HEK293 (cell line): Measurements from ENCODE around the gene HBA2.
A peak's percentile ranks its signal among the peaks of the same experiment; 100 is the strongest.
"Not testable (repeated sequence)": the region's sequence is repeated elsewhere in the genome, so short reads cannot be mapped to it uniquely, and the experiment has no call there.

ENCODE experiments used
- CTCF ChIA-PET: fragments of 350-600 bp; formaldehyde crosslinking; extraction: SDS; loops from one replicate; lab custom pipeline; 2021; ENCODE audit warnings: antibody characterized with exemption; lab: Yijun Ruan, JAX
- POLR2A ChIA-PET: fragments of 300-600 bp; formaldehyde crosslinking; extraction: SDS; loops from one replicate; lab custom pipeline; 2020; ENCODE audit warnings: antibody characterized with exemption, inconsistent platforms; lab: Yijun Ruan, JAX
- H3K27ac ChIP-seq: fragments of 200-500 bp; sonication (Bioruptor generic); 2 replicates; pipeline ENCODE4 v1.5.1; 2014; ENCODE audit warnings: low read depth, low read length, control low read depth, inconsistent platforms; ENCODE audit errors: extremely low read depth
- H3K36me3 ChIP-seq, 2 experiments: fragments of 200-500 bp in 1 of 2; sonication (Bioruptor generic) in 1 of 2; 1 replicate in 1 of 2; 2 replicates in 1 of 2; pipeline ENCODE4 v1.5.1; 2014 to 2017; ENCODE audit warnings: inconsistent platforms in 2 of 2, low read length in 2 of 2; ENCODE audit not compliant: control insufficient read depth in 2 of 2, insufficient read depth in 1 of 2
- H3K4me1 ChIP-seq: fragments of 200-500 bp; sonication (Bioruptor generic); 2 replicates; pipeline ENCODE4 v1.5.1; 2014; ENCODE audit warnings: mild to moderate bottlenecking, low read length, inconsistent platforms; ENCODE audit not compliant: control insufficient read depth, insufficient read depth
- H3K4me3 ChIP-seq: 2 replicates; pipeline ENCODE4 v1.5.1; 2011; ENCODE audit warnings: low read depth, mild to moderate bottlenecking, control low read depth, low read length, moderate library complexity
- H3K9me3 ChIP-seq: fragments of 200-500 bp; sonication (Bioruptor generic); 2 replicates; pipeline ENCODE4 v1.5.1; 2014; ENCODE audit warnings: low read depth, low read length, inconsistent platforms; ENCODE audit not compliant: control insufficient read depth, insufficient read depth
- GLIS2 ChIP-seq: fragments of 450-650 bp; formaldehyde crosslinking; IDR thresholded peaks from 2 replicates; pipeline ENCODE4 v1.5.1; 2016; ENCODE audit warnings: missing biosample characterization, missing genetic modification characterization
- KLF7 ChIP-seq: fragments of 450-650 bp; formaldehyde crosslinking; IDR thresholded peaks from 2 replicates; pipeline ENCODE4 v1.5.1; 2016; ENCODE audit warnings: missing biosample characterization, missing genetic modification characterization, borderline replicate concordance
- ZBTB17 ChIP-seq: fragments of 450-650 bp; formaldehyde crosslinking; IDR thresholded peaks from 2 replicates; pipeline ENCODE4 v1.5.1; 2016; ENCODE audit warnings: missing biosample characterization, missing genetic modification characterization
- ZNF140 ChIP-seq: fragments of 450-650 bp; formaldehyde crosslinking; IDR thresholded peaks from 2 replicates; pipeline ENCODE4 v1.5.1; 2016; ENCODE audit warnings: missing biosample characterization, missing genetic modification characterization
- ZNF623 ChIP-seq: fragments of 450-650 bp; formaldehyde crosslinking; IDR thresholded peaks from 2 replicates; pipeline ENCODE4 v1.5.1; 2016; ENCODE audit warnings: missing biosample characterization, missing genetic modification characterization
- TF ChIP-seq, protein P1 (sequence below): fragments of 450-650 bp; formaldehyde crosslinking; IDR thresholded peaks from 2 replicates; pipeline ENCODE4 v1.5.1; 2016; ENCODE audit warnings: missing biosample characterization, missing genetic modification characterization

The HBA2 gene

DNA sequence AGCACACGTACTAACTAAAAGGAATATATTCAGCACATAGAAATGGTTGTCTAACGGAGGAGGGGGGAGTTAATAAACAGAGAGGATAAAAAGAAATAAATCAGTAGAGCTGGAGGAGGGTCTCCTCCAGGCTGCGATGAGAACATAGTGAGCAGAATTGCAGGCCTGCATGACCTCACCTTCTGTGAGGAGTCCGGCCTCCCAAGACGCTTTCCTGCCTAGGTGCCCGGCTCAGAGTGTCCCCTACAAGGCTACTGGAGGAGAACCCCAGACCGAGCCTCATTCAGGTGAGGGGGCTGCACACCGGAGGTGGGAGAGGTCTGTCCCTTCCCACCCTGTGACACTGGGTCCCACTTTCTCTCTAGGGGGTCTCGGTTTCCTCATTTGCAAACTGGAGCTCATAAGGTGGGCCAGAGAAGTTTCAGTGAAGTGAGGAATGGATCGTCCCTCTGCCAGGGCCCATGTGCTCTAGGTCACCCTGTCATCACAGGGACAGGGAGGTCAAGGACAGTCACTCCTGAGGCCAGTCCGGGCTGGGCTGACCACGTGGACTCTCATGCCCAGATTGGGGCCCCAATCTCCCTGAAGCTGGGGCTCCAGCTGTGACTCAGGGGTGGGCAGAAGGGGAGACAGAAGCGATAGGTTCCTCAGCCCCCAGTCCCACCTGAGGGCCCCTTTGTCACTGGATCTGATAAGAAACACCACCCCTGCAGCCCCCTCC, 10.2 kb upstream of the HBA2 start:
- H3K4me3 ChIP-seq = no peak overlapping the region
- ChIA-PET CTCF (no interaction called here), POLR2A (interaction anchor here (0.5 to 1.4 kb wide), 2 partner anchors 8 to 38 kb away, joined by 3 to 6 read pairs; no protein-coding TSS in a partner anchor)
- TF ChIP-seq ZNF140 (tag by site-specific recombination) = peak; percentile 62; the same call in 1 of the 2 replicates
- TF ChIP-seq KLF7 = no peak
- no peaks in the 10 kb centered on the region for H3K36me3 ChIP-seq
- no peak overlapping the region for H3K27ac ChIP-seq
- no peaks in the 10 kb centered on the region for H3K4me1 ChIP-seq
- H3K9me3 ChIP-seq = no peaks in the 10 kb centered on the region

DNA sequence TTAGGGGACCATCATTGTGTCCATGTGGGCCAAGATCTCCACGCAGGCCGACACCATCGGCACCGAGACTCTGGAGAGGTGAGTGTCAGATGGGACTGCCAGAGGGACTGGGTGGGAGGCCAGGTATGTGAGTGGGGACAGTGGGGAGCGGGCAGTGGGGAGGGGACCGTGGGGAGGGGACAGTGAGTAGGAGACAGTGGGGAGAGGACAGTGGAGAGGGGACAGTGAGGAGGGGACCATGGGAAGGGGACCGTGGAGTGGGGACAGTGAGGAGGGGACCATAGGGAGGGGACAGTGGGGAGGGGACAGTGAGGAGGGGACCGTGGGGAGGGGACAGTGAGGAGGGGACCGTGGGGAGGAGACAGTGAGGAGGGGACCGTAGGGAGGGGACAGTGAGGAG, 9.5 kb upstream of the HBA2 start:
- H3K27ac ChIP-seq, H3K4me3 ChIP-seq, H3K4me1 ChIP-seq, CTCF ChIA-PET, H3K9me3 ChIP-seq, H3K36me3 ChIP-seq: not testable (repeated sequence)
- POLR2A ChIA-PET = interaction anchor here (0.5 kb wide), 1 partner anchor 38 kb away, joined by 3 read pairs; no protein-coding TSS in a partner anchor

DNA sequence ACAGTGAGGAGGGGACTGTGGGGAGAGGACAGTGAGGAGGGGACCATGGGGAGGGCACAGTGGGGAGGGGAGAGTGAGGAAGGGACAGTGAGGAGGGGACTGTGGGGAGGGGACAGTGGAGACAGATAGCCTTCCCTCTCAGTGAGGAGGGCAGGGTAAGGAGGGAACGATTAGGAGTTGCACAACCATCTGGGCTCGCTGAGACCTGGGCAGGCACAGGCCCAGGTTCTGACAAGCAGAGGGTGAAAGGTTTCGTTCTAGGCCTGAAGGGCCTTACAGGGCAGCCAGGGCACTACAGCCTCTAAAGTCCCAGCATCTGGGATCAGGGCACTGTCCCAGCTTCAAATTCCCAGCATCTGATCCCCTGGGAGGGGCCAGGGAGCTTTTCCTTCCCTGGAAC, 9.0 kb upstream of the HBA2 start:
- CTCF ChIA-PET, H3K4me1 ChIP-seq, H3K4me3 ChIP-seq, H3K36me3 ChIP-seq, H3K9me3 ChIP-seq, H3K27ac ChIP-seq, POLR2A ChIA-PET: not testable (repeated sequence)

DNA sequence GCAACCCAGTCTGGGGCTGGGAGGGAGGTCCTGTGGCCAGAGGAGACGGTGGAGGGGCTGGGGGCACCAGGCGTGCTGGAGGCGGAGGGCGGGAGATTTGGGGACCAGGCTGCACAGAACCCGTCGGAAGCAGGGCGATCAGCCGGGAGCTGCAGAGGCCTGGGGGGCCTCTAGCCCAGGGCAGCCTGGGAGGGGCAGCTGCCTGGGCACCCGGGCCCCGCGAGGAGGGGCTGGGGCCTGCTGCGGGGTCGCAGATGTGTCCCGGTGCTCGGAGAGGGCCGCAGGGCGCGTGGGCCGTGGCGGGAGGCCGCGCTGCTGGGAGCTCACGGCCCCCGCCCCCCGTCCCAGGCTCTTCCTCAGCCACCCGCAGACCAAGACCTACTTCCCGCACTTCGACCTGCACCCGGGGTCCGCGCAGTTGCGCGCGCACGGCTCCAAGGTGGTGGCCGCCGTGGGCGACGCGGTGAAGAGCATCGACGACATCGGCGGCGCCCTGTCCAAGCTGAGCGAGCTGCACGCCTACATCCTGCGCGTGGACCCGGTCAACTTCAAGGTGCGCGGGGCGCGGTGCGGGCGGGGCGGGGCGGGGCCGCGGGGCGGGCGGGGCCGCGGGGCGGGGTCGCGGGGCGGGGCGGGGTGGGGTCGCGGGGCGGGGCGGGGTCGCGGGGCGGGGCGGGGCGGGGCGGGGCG, 8.4 kb upstream of the HBA2 start:
- H3K4me1 ChIP-seq, CTCF ChIA-PET, POLR2A ChIA-PET, H3K36me3 ChIP-seq, H3K27ac ChIP-seq, H3K4me3 ChIP-seq, H3K9me3 ChIP-seq: not testable (repeated sequence)

DNA sequence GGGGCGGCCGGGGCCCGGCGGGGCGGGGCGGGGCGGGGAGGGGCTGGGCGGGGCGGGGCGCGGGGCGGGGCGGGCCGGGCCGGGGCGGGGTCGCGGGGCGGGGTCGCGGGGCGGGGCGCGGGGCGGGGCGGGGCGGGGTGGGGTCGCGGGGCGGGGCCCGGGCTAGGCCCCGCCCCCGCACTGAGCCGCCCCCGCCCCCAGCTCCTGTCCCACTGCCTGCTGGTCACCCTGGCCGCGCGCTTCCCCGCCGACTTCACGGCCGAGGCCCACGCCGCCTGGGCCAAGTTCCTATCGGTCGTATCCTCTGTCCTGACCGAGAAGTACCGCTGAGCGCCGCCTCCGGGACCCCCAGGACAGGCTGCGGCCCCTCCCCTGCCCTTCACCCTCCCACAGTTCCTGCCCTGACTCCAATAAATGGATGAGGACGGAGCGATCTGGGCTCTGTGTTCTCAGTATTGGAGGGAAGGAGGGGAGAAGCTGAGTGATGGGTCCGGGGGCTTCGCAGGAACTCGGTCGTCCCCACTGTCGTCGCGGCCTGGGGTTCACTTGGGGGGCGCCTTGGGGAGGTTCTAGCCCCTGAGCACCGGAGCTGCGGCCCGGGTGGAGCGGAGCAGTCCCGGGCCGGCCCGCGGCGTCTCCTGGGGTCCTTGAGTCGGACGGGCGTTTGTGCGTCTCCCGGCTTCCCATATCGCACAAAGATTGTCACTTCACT, 7.7 kb upstream of the HBA2 start:
- Histone ChIP-seq H3K36me3 (no peaks in the 10 kb centered on the region), H3K4me3 (no peak overlapping the region), H3K9me3 (no peaks in the 10 kb centered on the region), H3K4me1 (no peaks in the 10 kb centered on the region), H3K27ac (no peak overlapping the region)
- TF ChIP-seq, protein P1, sequence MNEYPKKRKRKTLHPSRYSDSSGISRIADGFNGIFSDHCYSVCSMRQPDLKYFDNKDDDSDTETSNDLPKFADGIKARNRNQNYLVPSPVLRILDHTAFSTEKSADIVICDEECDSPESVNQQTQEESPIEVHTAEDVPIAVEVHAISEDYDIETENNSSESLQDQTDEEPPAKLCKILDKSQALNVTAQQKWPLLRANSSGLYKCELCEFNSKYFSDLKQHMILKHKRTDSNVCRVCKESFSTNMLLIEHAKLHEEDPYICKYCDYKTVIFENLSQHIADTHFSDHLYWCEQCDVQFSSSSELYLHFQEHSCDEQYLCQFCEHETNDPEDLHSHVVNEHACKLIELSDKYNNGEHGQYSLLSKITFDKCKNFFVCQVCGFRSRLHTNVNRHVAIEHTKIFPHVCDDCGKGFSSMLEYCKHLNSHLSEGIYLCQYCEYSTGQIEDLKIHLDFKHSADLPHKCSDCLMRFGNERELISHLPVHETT = no peak
- TF ChIP-seq ZNF623 (tag by site-specific recombination) (no peak), ZBTB17 (tag by site-specific recombination) (0 out of 2 replicates have a peak, but pooled peaks have one; percentile 25), GLIS2 (tag by site-specific recombination) (0 out of 2 replicates have a peak, but pooled peaks have one; percentile 39)
- ChIA-PET POLR2A (no interaction called here), CTCF (no interaction called here)
